Testis (tissue), 3 donors: ENCODE measurements around the gene TRANK1. TPM values are rescaled to one million over a fixed set of nuclear protein-coding genes. Genes with fewer than 3 reads are reported as not detected.

Source experiments
- DNase-seq: peaks from one replicate; pipeline ENCODE4 v3.0.0-alpha.2; 2019
- H3K27ac ChIP-seq, 2 donors: fragments of 200-600 bp; sonication (generic); one replicate each; pipeline ENCODE4 v1.5.1; 2019
- H3K27me3 ChIP-seq: fragments of 200-600 bp; sonication (generic); one replicate; pipeline ENCODE4 v1.5.1; 2019
- H3K36me3 ChIP-seq: fragments of 200-600 bp; sonication (generic); one replicate; pipeline ENCODE4 v1.5.1; 2017; ENCODE audit warnings: low read depth; ENCODE audit errors: missing control alignments
- H3K4me1 ChIP-seq: fragments of 200-600 bp; sonication (generic); one replicate; pipeline ENCODE4 v1.5.1; 2019
- H3K4me3 ChIP-seq, 2 donors: fragments of 200-600 bp; sonication (generic); one replicate each; pipeline ENCODE4 v1.5.1; 2017 to 2019
- H3K9me3 ChIP-seq: fragments of 200-600 bp; sonication (generic); one replicate; pipeline ENCODE4 v1.5.1; 2017
- POLR2A ChIP-seq: fragments of 450-650 bp; IDR thresholded peaks from one replicate; pipeline ENCODE4 v1.6.1; 2017; ENCODE audit warnings: antibody characterized with exemption, mild to moderate bottlenecking, moderate library complexity
- WGBS, 2 donors: methylation state at CpG; one replicate each; pipeline ENCODE4 v1.1.5; 2018; 5-methylcytosine and 5-hydroxymethylcytosine counted together
- intact Hi-C: fragments of 100-400 bp; cut with DNase I; formaldehyde crosslinking; loops from one replicate; pipeline ENCODE4 v1.15.1; 2023; ENCODE audit warnings: low total_unique reads
- polyA plus RNA-seq: library from polyadenylated mRNA; stranded (reverse); fragments of 350-450 nt; fragmentation: Illumina TruSeq; extraction: RNeasy Lipid Tissue Mini Kit (QIAGEN cat#74804); gene quantifications from one replicate; pipeline ENCODE4 v1.2.3, GENCODE V29; 2014; ENCODE audit warnings: low read depth, low replicate concordance; ENCODE audit not compliant: insufficient read depth
- total RNA-seq, 2 donors: library from RNA; depleted of rRNA; stranded (reverse); fragments of >200 nt; gene quantifications; one replicate each; pipeline ENCODE4 v1.2.3, GENCODE V29; 2016
- TF ChIP-seq, protein P1 (sequence below), 3 experiments: fragments of 450-650 bp in 2 of 3; fragments of 200-600 bp in 1 of 3; sonication (generic) in 1 of 3; IDR thresholded peaks; one replicate each; pipeline ENCODE4 v1.5.1; 2016 to 2019; ENCODE audit warnings: antibody characterized with exemption in 3 of 3, mild to moderate bottlenecking in 2 of 3, moderate library complexity in 1 of 3

Gene TRANK1
- total and polyA plus RNA-seq, 3 donors from 2014 or later = 7.5 to 11.0 (median 7.6) TPM

DNA sequence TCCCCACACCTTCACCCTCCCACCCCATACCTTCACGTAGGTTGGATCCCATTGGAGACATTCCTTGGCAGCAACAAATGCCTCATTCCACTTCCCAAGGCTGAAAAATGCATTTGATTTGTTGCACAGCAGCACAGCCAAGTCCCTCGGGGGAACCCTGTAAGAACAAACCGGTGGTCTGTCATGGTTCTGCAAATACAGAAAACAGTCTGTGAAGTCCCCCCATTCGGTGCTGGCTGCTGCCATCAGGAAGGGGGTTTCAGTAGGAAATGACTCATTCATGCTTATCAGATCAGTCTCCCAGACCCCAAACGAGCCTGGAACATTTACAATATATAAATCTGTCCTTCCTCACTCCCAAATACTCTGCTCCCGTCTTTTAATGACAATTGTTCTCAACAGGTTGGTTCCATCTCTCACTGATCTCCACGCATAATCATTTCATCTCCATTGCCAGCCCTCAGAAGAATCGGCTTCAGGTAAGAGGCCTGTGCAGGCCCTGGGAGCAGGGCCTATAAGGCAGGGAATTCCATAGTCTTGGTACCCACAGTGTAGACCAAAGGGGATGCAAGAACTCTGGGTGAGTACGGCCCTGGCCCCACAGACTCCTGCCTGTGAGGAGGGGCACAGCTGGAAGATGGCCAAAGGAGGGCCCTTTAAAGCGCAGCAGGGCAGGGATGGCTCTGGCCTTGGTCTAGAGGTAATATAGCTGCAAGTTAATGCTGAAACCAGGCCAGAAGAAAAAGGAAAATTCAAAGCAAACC, 41.6 kb downstream of the TRANK1 start:
- Histone ChIP-seq H3K27me3 (no peaks in the 10 kb centered on the region), H3K36me3 (no peaks in the 10 kb centered on the region), H3K27ac (no peak overlapping the region), H3K4me3 (no peak overlapping the region), H3K9me3 (no peaks in the 10 kb centered on the region), H3K4me1 (no peaks in the 10 kb centered on the region)
- intact Hi-C loops = no loop called here
- no peak for DNase-seq
- WGBS, 2 donors = 72 to 74% methylated on average over 10 of the region's 10 CpGs
- TF ChIP-seq POLR2A = no peak
- TF ChIP-seq, protein P1, sequence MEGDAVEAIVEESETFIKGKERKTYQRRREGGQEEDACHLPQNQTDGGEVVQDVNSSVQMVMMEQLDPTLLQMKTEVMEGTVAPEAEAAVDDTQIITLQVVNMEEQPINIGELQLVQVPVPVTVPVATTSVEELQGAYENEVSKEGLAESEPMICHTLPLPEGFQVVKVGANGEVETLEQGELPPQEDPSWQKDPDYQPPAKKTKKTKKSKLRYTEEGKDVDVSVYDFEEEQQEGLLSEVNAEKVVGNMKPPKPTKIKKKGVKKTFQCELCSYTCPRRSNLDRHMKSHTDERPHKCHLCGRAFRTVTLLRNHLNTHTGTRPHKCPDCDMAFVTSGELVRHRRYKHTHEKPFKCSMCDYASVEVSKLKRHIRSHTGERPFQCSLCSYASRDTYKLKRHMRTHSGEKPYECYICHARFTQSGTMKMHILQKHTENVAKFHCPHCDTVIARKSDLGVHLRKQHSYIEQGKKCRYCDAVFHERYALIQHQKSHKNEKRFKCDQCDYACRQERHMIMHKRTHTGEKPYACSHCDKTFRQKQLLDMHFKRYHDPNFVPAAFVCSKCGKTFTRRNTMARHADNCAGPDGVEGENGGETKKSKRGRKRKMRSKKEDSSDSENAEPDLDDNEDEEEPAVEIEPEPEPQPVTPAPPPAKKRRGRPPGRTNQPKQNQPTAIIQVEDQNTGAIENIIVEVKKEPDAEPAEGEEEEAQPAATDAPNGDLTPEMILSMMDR (IDR thresholded peaks at IDR 0.05) = no peak

DNA sequence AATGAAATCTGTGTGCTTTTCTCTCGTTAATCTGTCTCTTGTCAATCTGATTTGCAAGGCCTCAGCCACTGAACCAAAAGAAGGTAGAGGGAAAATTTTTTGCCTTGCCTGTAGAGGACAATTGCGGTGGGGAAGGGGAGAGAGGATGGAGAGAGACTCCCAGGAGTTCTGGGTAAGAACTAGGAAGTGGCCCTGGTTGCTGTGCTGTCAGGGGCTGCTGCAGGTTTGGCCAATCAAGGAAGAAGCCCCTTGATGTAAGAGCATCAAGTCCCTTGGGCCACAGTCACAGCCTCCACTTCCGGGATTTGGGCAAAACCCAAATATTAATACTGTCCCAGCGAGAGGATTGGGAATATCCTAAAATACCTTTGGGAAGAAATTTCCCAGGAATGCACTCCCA, 43.3 kb downstream of the TRANK1 start:
- intact Hi-C loops = no loop called here
- no peak for TF ChIP-seq POLR2A
- TF ChIP-seq, protein P1 (IDR thresholded peaks at IDR 0.05) = no peak
- Histone ChIP-seq H3K4me3 (no peak overlapping the region), H3K27ac (no peak overlapping the region), H3K4me1 (no peaks in the 10 kb centered on the region), H3K36me3 (no peaks in the 10 kb centered on the region), H3K9me3 (no peaks in the 10 kb centered on the region), H3K27me3 (no peaks in the 10 kb centered on the region)
- DNase-seq = no peak
- WGBS, 2 donors = 85 to 88% methylated on average over 4 of the region's 4 CpGs

DNA sequence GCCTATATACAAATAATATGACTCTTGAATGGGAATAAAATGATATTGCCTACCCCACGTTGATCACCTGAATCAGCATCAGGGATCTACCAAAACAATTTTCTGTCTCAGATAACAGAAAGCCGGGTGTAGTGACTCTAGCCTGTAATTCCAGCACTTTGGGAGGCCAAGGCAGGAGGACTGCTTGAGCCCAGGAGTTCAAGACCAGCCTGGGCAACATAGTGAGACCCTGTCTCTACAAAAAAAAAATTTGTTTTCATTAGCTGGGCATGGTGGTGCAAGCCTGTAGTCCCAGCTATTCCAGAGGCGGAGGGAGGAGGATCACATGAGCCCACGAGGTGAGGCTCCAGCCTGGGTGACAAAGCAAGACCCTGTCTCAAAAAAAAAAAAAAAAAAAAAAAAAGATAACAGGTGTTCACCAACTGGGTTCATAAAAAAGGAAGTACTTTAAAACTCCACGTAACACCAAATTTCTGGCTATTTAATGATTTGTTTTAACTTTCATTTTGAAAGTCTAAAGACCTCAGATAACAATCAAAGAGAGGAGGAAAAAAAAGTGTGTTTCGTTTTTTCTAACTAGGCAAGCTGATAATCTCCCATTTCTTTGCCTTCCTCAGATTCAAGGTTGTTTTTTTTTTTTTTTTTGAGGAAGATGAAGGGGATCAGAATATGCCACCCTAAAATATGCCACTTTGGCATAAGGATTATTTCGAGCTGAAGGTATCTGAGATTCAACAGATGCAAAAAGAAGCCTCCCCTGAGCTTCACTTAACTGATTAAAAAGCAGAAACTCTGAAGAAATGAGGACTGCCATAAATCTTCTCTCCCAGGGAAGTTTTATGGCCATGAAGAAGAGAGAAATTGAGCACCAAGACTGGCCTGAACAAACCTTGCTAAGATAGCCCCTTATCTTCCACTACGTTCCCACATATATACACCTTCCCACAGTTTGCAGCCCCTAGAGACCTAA, 44.1 kb downstream of the TRANK1 start:
- intact Hi-C loops = no loop called here
- H3K27me3 ChIP-seq = no peaks in the 10 kb centered on the region
- DNase-seq = no peak
- H3K4me3 ChIP-seq = no peak overlapping the region
- H3K4me1 ChIP-seq = no peaks in the 10 kb centered on the region
- no peaks in the 10 kb centered on the region for H3K36me3 ChIP-seq
- no peak for TF ChIP-seq POLR2A
- TF ChIP-seq, protein P1 (IDR thresholded peaks at IDR 0.05) = no peak
- no peaks in the 10 kb centered on the region for H3K9me3 ChIP-seq
- no peak overlapping the region for H3K27ac ChIP-seq
- WGBS, 2 donors = 84 to 95% methylated on average over 8 of the region's 8 CpGs

DNA sequence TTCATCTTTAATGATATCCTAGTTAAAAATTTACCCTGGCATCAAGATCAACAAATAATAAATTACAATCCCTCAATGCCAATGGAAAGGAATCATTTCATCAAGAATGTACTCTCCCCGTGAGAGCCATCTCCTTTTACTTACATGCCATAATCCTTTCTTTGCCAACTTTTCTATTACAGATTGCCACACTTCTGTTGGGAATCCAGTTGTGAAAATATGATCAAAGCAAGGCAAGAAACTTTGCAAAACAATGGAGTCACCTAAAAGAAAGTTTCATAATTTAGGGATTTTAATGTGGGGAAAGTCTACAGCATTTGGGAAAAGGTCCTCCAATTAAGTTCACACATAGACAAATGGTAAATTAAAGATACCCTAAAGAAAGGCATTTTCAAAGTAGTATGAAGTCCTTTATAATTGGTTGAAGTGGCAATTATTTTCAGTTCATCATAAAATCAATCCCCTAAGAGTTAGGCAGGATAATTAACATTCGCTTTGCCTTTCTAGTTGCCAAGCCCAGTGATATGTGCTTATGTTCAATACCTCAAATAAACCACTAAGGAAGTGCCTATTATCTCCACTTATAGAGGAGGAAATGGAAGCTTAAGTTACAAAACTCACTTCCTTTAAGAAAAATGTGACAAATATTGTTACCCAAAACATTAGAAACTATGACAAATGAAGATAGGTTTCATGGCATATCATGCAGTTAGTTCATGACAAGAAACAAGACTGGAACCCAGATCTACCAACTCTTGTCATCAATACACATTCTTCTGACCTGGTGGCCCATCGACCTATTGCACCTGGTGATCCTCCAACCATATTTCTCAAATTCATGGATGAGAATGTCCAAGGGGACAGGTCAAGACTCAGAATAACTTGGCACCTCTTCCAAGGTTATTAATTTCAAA, 49.1 kb downstream of the TRANK1 start:
- 78 to 81% methylated on average over 3 of the region's 3 CpGs for WGBS, 2 donors
- DNase-seq = no peak
- Histone ChIP-seq H3K9me3 (no peaks in the 10 kb centered on the region), H3K4me1 (no peaks in the 10 kb centered on the region), H3K4me3 (no peak overlapping the region), H3K27ac (no peak overlapping the region), H3K36me3 (no peaks in the 10 kb centered on the region), H3K27me3 (no peaks in the 10 kb centered on the region)
- no peak for TF ChIP-seq POLR2A
- TF ChIP-seq, protein P1 (IDR thresholded peaks at IDR 0.05) = no peak
- intact Hi-C loops = no loop called here
